ENCODE measurements around the gene PEX6. TPM values are rescaled to one million over a fixed set of nuclear protein-coding genes. Genes with fewer than 3 reads are reported as not detected.

Gene PEX6
- total RNA-seq, 1 experiment from 2014 or later = 15.6 TPM

- Histone ChIP-seq H3K9ac (ENCODE audit: extremely low read depth, insufficient read length, low read length) (no peak overlapping the region), H2BK20ac (ENCODE audit: low read depth, low read length, poor library complexity, severe bottlenecking) (no peak overlapping the region), H2AK5ac (ENCODE audit: insufficient read length, low read length) (no peak overlapping the region), H2BK12ac (ENCODE audit: insufficient read length, low read depth, low read length) (no peak overlapping the region), H4K91ac (ENCODE audit: insufficient read length, low read depth, low read length) (no peak overlapping the region), H3K4me2 (ENCODE audit: insufficient read depth, insufficient read length, low read length) (no peak overlapping the region), H3K79me1 (ENCODE audit: insufficient read depth, low read depth, low read length, poor library complexity, severe bottlenecking) (no peaks in the 10 kb centered on the region), H3K23ac (ENCODE audit: insufficient read length, low read depth, low read length) (no peak overlapping the region), H3K27ac (ENCODE audit: insufficient read length, low read depth, low read length) (no peak overlapping the region), H3K18ac (ENCODE audit: insufficient read length, low read depth, low read length) (no peak overlapping the region), H3K79me2 (ENCODE audit: insufficient read depth, low read length) (no peaks in the 10 kb centered on the region), H3K14ac (ENCODE audit: insufficient read depth, low read length) (no peak overlapping the region), H4K8ac (replicated peaks; ENCODE audit: insufficient read length, low read depth, low read length) (no peak overlapping the region), H3T11ph (ENCODE audit: low read length) (no peak overlapping the region), H2BK120ac (ENCODE audit: low read depth, low read length, poor library complexity, severe bottlenecking) (no peak overlapping the region), H4K5ac (ENCODE audit: insufficient read length, low read depth, low read length) (no peak overlapping the region), H2BK15ac (ENCODE audit: low read depth, low read length) (no peak overlapping the region), H2AFZ (ENCODE audit: low read length) (no peak overlapping the region), H2BK5ac (ENCODE audit: insufficient read length, low read length) (no peak overlapping the region), H3K56ac (ENCODE audit: insufficient read length, low read depth, low read length) (no peak overlapping the region), H3K9me3 (ENCODE audit: control insufficient read depth, low read depth, low read length) (no peaks in the 10 kb centered on the region), H4K20me1 (ENCODE audit: control insufficient read depth, insufficient read depth, insufficient read length) (no peaks in the 10 kb centered on the region), H3K4me1 (ENCODE audit: insufficient read depth, low read length) (no peaks in the 10 kb centered on the region), H3K23me2 (ENCODE audit: insufficient read length, low read depth, low read length, poor library complexity, severe bottlenecking) (peaks cover 10% of the 10 kb centered on the region), H3K4ac (ENCODE audit: low read depth, low read length) (no peak overlapping the region), H3K27me3 (ENCODE audit: insufficient read depth, low read length) (peaks cover 6% of the 10 kb centered on the region; the same call in 1 of the 2 replicates)
- peak; percentile 89 for DNase-seq
- Mint-ChIP-seq H3K9me3 (0 out of 5 replicates have a peak, but pooled peaks cover 0 to 2% of the 10 kb centered on the region in 2 experiments), H3K27ac (no peak overlapping the region; a peak in 1 of 7 replicates), H3K27me3 (ENCODE audit: low read depth) (peaks cover 28% of the 10 kb centered on the region), H3K36me3 (ENCODE audit: insufficient read depth in 1 of 3, low read depth in 3 of 3) (peaks cover 0 to 36% (median 14%) of the 10 kb centered on the region in 3 experiments; a peak in 5 of 7 replicates), H3K4me1 (peaks cover 12% of the 10 kb centered on the region in 2 experiments), H3K4me3 (no peak overlapping the region; a peak in 1 of 5 replicates)
- TF ChIP-seq CTCF (conservative IDR thresholded peaks at IDR 0.05) = peak; percentile 67
- WGBS (ENCODE audit: extremely low coverage, insufficient read length, low lambda C conversion rate) = no CpG with 5 or more reads among the region's 9 CpGs
These were observed 15.0 kb downstream of the PEX6 start for GRCh38 chr6:42963855-42964605.
